Retinal pigment epithelial cell (primary cell): ENCODE measurements around the gene OPA3.

Source experiments
- DNase-seq: peaks from one replicate; pipeline ENCODE4 v3.0.0-alpha.2; 2010; ENCODE audit warnings: low read depth
- H3K4me3 ChIP-seq: 2 replicates; pipeline ENCODE4 v1.5.1; 2011; ENCODE audit warnings: mild to moderate bottlenecking, low read length, control low read depth, moderate library complexity
- TF ChIP-seq, protein P1 (sequence below): conservative IDR thresholded peaks from 2 replicates; pipeline ENCODE4 v1.5.1; 2011; ENCODE audit warnings: low read depth, low read length, control low read depth, inconsistent platforms

Gene OPA3

DNA sequence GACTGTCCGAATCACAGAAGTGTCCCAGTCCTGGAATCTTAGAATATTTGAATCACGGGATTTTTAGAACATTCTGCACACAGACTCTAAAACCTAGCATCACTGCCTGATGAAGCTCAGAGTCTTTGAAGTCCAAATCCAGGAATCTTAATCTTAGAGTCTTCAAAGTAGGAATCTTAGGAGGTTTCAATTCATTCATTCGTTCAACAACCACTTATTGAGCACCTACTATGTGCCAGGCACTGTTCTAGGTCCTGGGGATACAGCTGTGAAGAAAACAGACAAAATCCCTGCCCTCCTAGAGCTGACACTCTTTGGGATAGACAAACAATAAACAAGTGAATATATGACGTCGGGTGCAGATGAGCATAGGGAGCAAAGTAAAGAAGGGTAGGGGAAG, 89.4 kb downstream of the OPA3 start:
- DNase-seq: no peak
- no peak overlapping the region for H3K4me3 ChIP-seq
- TF ChIP-seq, protein P1, sequence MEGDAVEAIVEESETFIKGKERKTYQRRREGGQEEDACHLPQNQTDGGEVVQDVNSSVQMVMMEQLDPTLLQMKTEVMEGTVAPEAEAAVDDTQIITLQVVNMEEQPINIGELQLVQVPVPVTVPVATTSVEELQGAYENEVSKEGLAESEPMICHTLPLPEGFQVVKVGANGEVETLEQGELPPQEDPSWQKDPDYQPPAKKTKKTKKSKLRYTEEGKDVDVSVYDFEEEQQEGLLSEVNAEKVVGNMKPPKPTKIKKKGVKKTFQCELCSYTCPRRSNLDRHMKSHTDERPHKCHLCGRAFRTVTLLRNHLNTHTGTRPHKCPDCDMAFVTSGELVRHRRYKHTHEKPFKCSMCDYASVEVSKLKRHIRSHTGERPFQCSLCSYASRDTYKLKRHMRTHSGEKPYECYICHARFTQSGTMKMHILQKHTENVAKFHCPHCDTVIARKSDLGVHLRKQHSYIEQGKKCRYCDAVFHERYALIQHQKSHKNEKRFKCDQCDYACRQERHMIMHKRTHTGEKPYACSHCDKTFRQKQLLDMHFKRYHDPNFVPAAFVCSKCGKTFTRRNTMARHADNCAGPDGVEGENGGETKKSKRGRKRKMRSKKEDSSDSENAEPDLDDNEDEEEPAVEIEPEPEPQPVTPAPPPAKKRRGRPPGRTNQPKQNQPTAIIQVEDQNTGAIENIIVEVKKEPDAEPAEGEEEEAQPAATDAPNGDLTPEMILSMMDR: no peak

DNA sequence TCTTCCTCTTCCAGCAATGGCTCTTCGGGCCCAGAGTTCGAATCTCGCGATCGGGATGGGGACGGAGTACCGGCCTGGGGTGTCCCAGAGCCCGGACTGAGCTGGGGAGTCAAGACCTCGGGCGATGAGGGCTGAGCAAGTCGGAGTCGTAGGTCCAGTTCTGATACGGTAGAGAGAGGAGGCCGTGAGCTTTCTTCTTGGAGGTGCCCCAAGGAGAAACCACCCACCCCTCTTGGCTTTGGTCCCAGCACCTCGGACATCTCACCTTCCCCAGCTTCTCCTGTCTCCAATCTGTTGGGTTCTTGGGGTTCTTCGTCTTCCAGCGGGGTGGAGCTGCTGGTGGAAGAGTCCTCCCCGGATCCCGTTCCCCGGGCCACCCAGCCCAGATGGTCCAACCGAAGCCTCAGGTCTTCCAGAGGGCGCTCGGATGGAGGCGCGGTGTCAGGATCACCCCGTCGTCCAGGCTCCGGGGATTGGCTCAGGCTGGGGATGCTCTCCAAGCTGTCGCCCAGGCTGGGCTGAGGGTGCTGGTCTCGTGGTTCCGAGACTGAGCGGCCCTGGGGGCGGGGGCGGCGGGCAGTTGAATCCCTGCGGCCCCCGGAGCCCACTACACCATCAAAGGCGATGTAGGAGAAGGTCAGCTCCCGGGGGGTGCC, 90.2 kb downstream of the OPA3 start:
- no peak for DNase-seq
- TF ChIP-seq, protein P1: no peak
- no peak overlapping the region for H3K4me3 ChIP-seq

DNA sequence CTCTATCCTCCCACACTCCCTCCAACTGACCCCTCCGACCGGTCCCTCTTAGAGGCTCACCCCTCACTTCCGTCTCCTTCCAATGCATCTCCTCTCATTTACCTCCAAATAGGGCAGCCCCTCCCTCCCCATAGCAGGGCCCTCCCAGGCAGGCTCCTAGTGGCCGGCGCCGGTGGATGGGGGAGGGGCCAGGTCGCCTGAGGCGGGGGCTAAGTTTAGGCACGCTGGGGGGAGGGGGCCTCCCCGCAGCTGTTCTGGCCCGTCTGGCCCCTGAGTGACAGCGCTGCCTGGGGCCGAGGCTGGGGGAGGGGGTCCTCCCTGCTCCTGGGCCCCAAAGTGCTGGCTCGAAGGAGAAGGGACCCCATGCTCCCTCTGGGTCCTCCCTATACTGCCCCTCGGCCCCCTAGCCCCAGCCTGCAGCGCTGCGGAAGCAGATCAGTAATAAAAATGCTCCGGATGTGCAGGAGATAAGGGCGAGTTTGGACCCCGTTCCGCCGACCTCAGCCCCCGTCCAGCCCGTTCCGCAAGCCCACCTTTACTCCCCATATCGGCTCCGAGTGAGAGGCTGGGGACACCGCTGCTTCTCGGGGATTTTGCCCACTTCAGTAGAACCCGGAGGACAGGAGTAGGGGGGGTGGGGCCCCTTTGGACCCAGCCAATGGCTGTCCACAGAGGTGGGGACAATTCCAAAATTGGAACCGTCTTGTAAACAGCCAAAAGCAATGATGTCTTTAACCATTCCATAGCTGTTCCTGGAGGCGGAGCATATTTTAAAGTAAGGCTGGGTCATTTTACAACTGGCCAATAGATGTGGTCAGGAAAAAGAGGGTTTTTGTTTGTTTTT, 91.8 kb downstream of the OPA3 start:
- peak overlapping the region; percentile 62 for H3K4me3 ChIP-seq
- TF ChIP-seq, protein P1: no peak
- no peak for DNase-seq

DNA sequence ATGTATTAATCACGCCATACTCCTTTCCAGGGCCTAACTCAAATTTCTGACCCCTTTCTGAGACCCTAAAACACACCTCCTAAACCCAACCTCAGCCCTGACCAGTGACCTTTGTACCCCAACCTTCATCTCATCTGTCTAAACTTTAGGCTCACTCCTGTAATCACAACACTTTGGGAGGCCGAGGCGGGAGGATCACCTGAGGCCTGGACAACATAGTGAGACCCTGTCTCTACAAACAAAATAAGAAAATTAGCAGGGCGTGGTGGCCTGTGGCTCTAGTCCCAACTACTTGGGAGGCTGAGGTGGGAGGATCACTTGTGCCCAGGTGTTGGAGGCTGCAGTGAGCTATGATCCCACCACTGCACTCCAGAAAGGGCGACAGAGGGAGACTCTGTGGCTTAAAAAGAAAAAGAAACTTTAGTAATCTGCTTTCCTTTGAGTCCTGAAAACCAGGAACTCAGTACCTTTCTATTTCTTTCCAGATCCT, 92.4 kb downstream of the OPA3 start:
- TF ChIP-seq, protein P1: no peak
- H3K4me3 ChIP-seq: peak overlapping the region; percentile 62
- DNase-seq: no peak

DNA sequence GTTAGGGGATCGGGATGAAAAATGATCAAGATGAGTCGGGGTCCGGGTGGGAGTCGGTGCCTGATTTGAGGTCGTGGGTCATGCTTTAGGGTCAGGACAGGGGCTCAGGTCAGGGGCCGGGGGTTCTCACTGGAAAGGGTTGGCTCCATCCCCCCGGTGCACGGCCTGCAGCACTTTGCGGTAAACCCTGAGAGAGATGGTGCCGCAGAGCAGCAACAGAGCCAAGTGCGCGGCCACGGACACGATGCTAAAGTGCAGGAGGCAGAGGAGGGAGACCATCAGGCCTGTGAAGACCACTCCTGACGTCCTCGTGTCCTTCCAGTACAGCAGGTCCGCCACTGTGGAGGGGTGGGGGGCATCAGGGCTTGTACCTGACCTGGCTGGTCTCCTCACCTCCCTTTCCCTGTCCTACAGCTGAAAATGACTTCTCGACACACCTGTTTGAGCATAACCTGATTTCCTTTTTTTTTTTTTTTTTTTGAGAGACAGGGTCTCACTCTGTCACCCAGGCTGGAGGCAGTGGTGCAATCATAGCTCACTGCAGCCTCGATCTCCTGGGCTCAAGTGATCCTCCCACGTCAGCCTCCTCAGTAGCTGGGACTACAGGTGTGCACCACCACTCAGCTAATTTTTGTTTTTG, 95.3 kb downstream of the OPA3 start:
- DNase-seq: no peak
- TF ChIP-seq, protein P1: no peak
- H3K4me3 ChIP-seq: no peak overlapping the region

DNA sequence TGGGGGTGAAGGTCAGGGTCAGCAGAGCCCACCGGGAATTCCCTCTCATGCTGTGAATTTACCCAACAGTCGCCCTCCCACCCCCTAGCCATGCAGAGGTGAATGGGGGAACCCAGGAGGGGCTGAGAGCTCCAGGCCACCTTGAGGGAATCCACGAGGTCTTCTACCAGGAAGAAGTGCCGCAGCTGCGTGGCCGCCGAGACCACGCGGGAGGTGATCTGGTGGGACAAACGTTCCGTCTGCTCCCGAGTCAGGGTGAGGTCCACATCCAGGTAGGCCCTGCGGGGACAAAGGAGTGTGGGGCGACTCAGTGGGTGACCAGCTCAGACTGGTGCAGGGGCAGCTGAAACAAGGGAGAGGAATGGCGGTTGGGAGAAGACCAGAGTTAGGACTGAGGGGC, 95.9 kb downstream of the OPA3 start:
- DNase-seq: no peak
- H3K4me3 ChIP-seq: no peak overlapping the region
- TF ChIP-seq, protein P1: no peak
